RWPE2 (cell line): ENCODE results near the gene BRF1.

ENCODE experiments used
- ATAC-seq: fragments of 200-7000 bp; cut with Tn5 transposase; 3 replicates; pipeline ENCODE4 v1.9.1; 2021; ENCODE audit warnings: low read depth
- DNase-seq: peaks from one replicate; pipeline ENCODE4 v3.0.0-alpha.2; 2020; ENCODE audit warnings: low spot score
- H3K27ac ChIP-seq: fragments of 450-650 bp; 2 replicates; pipeline ENCODE4 v1.5.1; 2017; ENCODE audit warnings: mild to moderate bottlenecking; ENCODE audit not compliant: poor library complexity, severe bottlenecking
- H3K27me3 ChIP-seq: fragments of 250-450 bp; sonication (Bioruptor Pico); 2 replicates; pipeline ENCODE4 v1.5.1; 2021; ENCODE audit warnings: mild to moderate bottlenecking, moderate library complexity; ENCODE audit not compliant: insufficient read depth, poor library complexity, severe bottlenecking
- H3K36me3 ChIP-seq: fragments of 250-450 bp; sonication (Bioruptor Pico); 2 replicates; pipeline ENCODE4 v1.5.1; 2020; ENCODE audit warnings: low read depth, mild to moderate bottlenecking, moderate library complexity
- H3K4me1 ChIP-seq: fragments of 250-450 bp; sonication (Bioruptor Pico); 2 replicates; pipeline ENCODE4 v1.5.1; 2021; ENCODE audit warnings: mild to moderate bottlenecking, moderate library complexity; ENCODE audit not compliant: insufficient read depth, poor library complexity, severe bottlenecking
- H3K4me3 ChIP-seq: fragments of 250-450 bp; sonication (Bioruptor Pico); 2 replicates; pipeline ENCODE4 v1.5.1; 2021; ENCODE audit warnings: mild to moderate bottlenecking, moderate library complexity; ENCODE audit not compliant: severe bottlenecking
- H3K9me3 ChIP-seq: fragments of 250-450 bp; sonication (Bioruptor Pico); 2 replicates; pipeline ENCODE4 v1.5.1; 2021; ENCODE audit warnings: mild to moderate bottlenecking, moderate library complexity; ENCODE audit not compliant: severe bottlenecking
- TF ChIP-seq, protein P1 (sequence below): fragments of 450-650 bp; IDR thresholded peaks from one replicate; pipeline ENCODE4 v1.5.1; 2017; ENCODE audit warnings: mild to moderate bottlenecking, moderate library complexity; ENCODE audit not compliant: poor library complexity, severe bottlenecking

The BRF1 gene

DNA sequence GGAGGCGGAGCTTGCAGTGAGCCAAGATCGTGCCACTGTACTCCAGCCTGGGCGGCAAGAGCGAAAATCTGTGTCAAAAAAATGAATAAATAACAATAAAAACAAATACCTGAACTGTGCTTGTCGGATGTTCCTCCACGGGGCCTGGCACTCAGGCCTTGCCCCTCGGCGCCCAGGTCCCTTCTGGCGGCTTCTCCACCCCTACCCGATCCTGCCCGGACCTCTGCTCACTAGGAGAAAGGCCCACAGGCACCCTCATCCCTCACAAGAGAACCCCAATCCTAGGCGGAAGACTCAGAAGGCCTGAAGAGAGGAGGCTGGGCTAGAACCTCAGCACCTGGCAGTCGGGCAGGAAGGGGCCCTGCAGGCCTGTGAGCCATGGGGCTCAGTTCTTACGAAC, 73.5 kb downstream of the BRF1 start:
- Histone ChIP-seq H3K27me3 (no peaks in the 10 kb centered on the region), H3K9me3 (no peaks in the 10 kb centered on the region), H3K27ac (no peak overlapping the region), H3K4me1 (no peaks in the 10 kb centered on the region), H3K36me3 (peaks cover 31% of the 10 kb centered on the region), H3K4me3 (no peak overlapping the region)
- TF ChIP-seq, protein P1, sequence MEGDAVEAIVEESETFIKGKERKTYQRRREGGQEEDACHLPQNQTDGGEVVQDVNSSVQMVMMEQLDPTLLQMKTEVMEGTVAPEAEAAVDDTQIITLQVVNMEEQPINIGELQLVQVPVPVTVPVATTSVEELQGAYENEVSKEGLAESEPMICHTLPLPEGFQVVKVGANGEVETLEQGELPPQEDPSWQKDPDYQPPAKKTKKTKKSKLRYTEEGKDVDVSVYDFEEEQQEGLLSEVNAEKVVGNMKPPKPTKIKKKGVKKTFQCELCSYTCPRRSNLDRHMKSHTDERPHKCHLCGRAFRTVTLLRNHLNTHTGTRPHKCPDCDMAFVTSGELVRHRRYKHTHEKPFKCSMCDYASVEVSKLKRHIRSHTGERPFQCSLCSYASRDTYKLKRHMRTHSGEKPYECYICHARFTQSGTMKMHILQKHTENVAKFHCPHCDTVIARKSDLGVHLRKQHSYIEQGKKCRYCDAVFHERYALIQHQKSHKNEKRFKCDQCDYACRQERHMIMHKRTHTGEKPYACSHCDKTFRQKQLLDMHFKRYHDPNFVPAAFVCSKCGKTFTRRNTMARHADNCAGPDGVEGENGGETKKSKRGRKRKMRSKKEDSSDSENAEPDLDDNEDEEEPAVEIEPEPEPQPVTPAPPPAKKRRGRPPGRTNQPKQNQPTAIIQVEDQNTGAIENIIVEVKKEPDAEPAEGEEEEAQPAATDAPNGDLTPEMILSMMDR: no peak
- DNase-seq (no peak), ATAC-seq (no peak)

DNA sequence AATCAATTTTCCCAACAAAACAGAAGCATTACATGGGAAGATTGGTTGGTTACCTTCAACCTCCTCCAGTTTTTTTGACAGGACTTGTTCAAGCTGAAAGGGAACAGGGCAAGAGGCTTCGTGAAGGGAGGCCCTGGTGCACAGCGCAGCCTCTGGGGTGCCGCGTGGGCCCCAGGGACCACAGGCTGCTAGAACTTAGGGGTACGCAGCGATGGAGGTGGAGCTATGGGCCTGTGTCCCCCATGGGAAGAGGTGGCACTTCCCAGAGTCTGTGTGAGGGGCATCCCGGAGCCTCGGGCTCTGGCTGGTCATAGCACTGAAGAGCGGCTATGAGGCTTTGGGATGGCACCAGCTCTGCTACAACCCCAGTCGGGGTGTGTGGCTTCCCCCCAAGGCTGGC, 74.6 kb downstream of the BRF1 start:
- DNase-seq (no peak), ATAC-seq (no peak)
- H3K4me3 ChIP-seq: no peak overlapping the region
- H3K9me3 ChIP-seq: no peaks in the 10 kb centered on the region
- peaks cover 40% of the 10 kb centered on the region for H3K36me3 ChIP-seq
- H3K4me1 ChIP-seq: no peaks in the 10 kb centered on the region
- TF ChIP-seq, protein P1: no peak
- H3K27me3 ChIP-seq: no peaks in the 10 kb centered on the region
- no peak overlapping the region for H3K27ac ChIP-seq

DNA sequence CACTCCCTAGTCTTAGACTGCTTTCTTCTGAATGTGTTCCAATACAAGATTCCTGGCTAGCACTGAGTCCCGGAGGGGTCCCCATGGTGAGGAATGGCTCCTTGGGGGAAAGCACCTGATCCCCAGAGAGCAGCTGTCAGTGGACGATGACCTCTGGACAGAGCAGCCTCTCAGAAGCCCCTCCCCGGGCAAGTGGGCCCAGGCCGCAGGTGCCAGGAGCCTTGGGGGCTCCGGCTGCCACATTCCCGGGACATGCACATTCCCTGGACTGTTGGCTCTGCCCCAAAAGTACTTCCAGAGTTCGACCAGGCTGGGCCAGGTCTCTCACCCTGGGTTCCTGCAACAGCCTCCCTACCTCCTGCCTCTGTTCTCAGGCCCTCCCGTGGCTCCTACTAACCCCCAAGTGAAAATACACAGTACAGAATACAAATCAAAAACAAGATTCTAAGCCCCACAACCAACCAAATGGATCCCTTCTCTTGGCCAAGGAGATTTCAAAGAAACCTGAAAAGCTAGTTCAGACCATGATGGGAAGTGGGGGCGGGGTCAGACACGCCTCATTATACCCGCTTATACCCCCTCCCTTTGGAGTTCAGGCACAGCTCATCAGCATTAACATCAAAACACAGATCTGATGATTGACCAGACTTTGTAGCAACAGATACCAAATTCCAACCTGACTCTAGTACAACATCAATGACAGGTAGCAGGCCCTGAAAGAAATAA, 75.8 kb downstream of the BRF1 start:
- TF ChIP-seq, protein P1: no peak
- Histone ChIP-seq H3K27me3 (no peaks in the 10 kb centered on the region), H3K9me3 (no peaks in the 10 kb centered on the region), H3K36me3 (peaks cover 47% of the 10 kb centered on the region), H3K4me1 (no peaks in the 10 kb centered on the region), H3K27ac (no peak overlapping the region), H3K4me3 (no peak overlapping the region)
- DNase-seq: no peak
- ATAC-seq: no peak

DNA sequence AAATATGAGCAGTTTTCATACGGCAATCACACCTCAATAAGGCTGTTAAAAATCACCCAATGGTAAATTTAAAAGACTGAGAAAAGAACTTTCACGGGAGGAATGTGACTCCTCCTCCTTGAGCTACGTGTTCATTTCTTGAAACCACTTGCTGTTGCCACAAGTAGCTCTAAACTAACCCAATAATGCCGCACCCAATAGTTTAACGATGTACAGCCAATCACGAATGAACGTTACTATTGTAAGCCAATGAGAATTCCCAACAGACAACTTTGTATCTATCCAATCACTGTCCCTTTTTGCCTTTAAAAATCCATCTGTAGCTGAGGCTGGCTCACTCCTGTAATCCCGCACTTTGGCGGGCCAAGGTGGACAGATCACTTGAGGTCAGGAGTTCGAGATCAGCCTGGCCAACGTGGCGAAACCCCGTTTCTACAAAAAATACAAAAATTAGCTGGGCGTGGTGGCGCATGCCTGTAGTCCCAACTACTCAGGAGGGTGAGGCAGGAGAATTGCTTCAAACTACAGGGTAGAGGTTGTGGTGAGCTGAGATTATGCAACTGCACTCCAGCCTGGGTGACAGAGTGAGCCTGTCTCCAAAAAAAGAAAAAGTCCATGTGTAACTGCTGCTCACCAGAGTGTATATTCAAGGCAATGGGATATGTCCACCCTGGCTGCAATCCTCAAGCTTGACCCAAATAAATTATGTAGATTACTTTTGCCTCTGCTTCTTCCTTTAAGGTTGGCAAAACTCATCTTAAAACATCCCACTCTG, 76.8 kb downstream of the BRF1 start:
- ATAC-seq (no peak), DNase-seq (no peak)
- Histone ChIP-seq H3K9me3 (no peaks in the 10 kb centered on the region), H3K4me1 (no peaks in the 10 kb centered on the region), H3K27ac (no peak overlapping the region), H3K4me3 (no peak overlapping the region), H3K27me3 (no peaks in the 10 kb centered on the region), H3K36me3 (peaks cover 53% of the 10 kb centered on the region)
- TF ChIP-seq, protein P1: no peak

- Histone ChIP-seq H3K4me1 (no peaks in the 10 kb centered on the region), H3K4me3 (no peak overlapping the region), H3K27ac (no peak overlapping the region), H3K36me3 (peaks cover 60% of the 10 kb centered on the region), H3K9me3 (no peaks in the 10 kb centered on the region), H3K27me3 (no peaks in the 10 kb centered on the region)
- no peak for DNase-seq
- TF ChIP-seq, protein P1: no peak
- ATAC-seq: no peak
These were observed 77.5 kb downstream of the BRF1 start for GRCh38 chr14:105223260-105223659.
